Liver (tissue), 3 donors: ENCODE data around the gene MTX1.

Experiments
- CTCF ChIP-seq: fragments of 150-350 bp; IDR thresholded peaks from 2 replicates; pipeline ENCODE4 v1.5.1; 2017; ENCODE audit warnings: improper control_type of control experiment, low read depth, low read length; ENCODE audit not compliant: missing input control
- JUND ChIP-seq, 2 donors: IDR thresholded peaks; 2 replicates each; pipeline ENCODE4 v1.6.1; 2016; ENCODE audit warnings: antibody characterized with exemption in 2 of 2
- MAX ChIP-seq: IDR thresholded peaks from 2 replicates; pipeline ENCODE4 v1.6.1; 2016; ENCODE audit warnings: antibody characterized with exemption
- NR2F2 ChIP-seq: IDR thresholded peaks from 2 replicates; pipeline ENCODE4 v1.6.1; 2016; ENCODE audit warnings: antibody characterized with exemption
- RAD21 ChIP-seq, 2 donors: IDR thresholded peaks; 2 replicates each; pipeline ENCODE4 v1.6.1; 2016; ENCODE audit warnings: antibody characterized with exemption in 2 of 2, mild to moderate bottlenecking in 2 of 2
- REST ChIP-seq: IDR thresholded peaks from 2 replicates; pipeline ENCODE4 v1.6.1; 2016; ENCODE audit warnings: antibody characterized with exemption, mild to moderate bottlenecking
- RXRA ChIP-seq, 2 donors: IDR thresholded peaks; 2 replicates each; pipeline ENCODE4 v1.6.1; 2017 to 2018; ENCODE audit warnings: antibody characterized with exemption in 2 of 2, mild to moderate bottlenecking in 1 of 2
- SP1 ChIP-seq: IDR thresholded peaks from 2 replicates; pipeline ENCODE4 v1.6.1; 2018; ENCODE audit warnings: antibody characterized with exemption, mild to moderate bottlenecking
- TAF1 ChIP-seq: conservative IDR thresholded peaks from 2 replicates; pipeline ENCODE4 v1.6.1; 2016; ENCODE audit warnings: antibody characterized with exemption, mild to moderate bottlenecking
- donor health status: healthy.
- donor health status: healthy.

DNA sequence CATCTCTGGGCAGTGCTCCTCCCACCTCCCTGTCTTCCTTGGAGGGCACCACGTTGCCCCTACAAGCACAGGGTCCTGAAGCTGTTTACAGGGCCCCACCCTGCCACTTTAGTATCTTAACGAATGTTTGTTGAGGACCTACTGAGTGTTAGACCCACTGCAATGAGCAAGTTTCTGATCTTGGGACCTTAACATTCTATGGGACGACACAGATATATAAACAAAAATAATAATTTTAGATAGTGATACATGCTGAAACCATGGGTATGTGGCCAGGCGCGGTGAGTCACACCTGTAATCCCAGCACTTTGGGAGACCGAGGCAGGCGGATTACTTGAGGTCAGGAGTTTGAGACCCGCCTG lies 36.6 kb downstream of the MTX1 start:
- TF ChIP-seq CTCF (no peak), MAX (no peak), JUND (IDR thresholded peaks at IDR 0.05) (no peak), RAD21 (IDR thresholded peaks at IDR 0.05) (no peak), RXRA (IDR thresholded peaks at IDR 0.05) (no peak), REST (no peak), TAF1 (no peak), NR2F2 (no peak), SP1 (no peak)
